ENCODE results near the gene ZNF513. TPM values are rescaled to one million over a fixed set of nuclear protein-coding genes. Genes with fewer than 3 reads are reported as not detected.

ZNF513 gene
- total RNA-seq, 1 experiment from 2014 or later: 19.2 TPM

DNA sequence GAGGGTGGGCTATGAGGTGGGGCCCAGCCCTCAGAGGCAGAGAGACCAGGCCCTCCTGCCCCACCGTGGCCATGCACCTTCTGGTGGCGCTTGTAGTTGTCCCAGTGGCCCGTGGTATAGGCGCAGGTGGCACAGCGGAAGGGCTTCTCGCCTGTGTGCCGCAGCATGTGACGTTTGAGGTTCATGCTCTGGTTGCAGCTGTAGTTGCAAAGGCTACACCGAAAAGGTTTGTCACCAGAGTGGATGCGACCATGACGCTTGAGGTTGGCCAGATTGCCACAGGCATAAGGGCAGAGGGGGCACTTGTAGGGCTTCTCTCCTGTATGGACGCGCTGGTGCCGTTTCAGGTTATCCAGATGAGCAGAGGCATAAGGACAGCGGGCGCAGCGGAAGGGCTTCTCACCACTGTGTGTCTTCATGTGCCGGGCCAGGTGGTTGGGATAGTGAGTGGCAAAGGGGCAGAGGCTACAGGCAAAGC, 2.9 kb downstream of the ZNF513 start:
- Mint-ChIP-seq H3K4me1 (ENCODE audit: low read depth, unreplicated experiment) (peaks cover 16% of the 10 kb centered on the region), H3K27ac (ENCODE audit: unreplicated experiment) (peak overlapping the region; percentile 74), H3K36me3 (ENCODE audit: insufficient read depth, unreplicated experiment) (peaks cover 97% of the 10 kb centered on the region), H3K27me3 (ENCODE audit: insufficient read depth, unreplicated experiment) (no peaks in the 10 kb centered on the region), H3K9me3 (ENCODE audit: unreplicated experiment) (no peaks in the 10 kb centered on the region), H3K4me3 (ENCODE audit: unreplicated experiment) (peak overlapping the region; percentile 53)
- TF ChIP-seq, protein P1, sequence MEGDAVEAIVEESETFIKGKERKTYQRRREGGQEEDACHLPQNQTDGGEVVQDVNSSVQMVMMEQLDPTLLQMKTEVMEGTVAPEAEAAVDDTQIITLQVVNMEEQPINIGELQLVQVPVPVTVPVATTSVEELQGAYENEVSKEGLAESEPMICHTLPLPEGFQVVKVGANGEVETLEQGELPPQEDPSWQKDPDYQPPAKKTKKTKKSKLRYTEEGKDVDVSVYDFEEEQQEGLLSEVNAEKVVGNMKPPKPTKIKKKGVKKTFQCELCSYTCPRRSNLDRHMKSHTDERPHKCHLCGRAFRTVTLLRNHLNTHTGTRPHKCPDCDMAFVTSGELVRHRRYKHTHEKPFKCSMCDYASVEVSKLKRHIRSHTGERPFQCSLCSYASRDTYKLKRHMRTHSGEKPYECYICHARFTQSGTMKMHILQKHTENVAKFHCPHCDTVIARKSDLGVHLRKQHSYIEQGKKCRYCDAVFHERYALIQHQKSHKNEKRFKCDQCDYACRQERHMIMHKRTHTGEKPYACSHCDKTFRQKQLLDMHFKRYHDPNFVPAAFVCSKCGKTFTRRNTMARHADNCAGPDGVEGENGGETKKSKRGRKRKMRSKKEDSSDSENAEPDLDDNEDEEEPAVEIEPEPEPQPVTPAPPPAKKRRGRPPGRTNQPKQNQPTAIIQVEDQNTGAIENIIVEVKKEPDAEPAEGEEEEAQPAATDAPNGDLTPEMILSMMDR (IDR thresholded peaks at IDR 0.05; ENCODE audit: insufficient read depth in 1 of 2, low read depth in 1 of 2, low read length in 1 of 2, severe bottlenecking in 1 of 2, unreplicated experiment in 1 of 2): no peak
- Histone ChIP-seq H3K27me3 (replicated peaks; ENCODE audit: control insufficient read depth, insufficient read depth, low read length) (no peaks in the 10 kb centered on the region), H3K4me3 (ENCODE audit: low read depth, low read length) (no peak overlapping the region), H3K9me3 (no peaks in the 10 kb centered on the region), H3K36me3 (ENCODE audit: control insufficient read depth, insufficient read depth, low read length) (peaks cover 11% of the 10 kb centered on the region), H3K4me1 (peaks cover 20% of the 10 kb centered on the region)
- no TSS peak for BruUV-seq (replicated peaks)
- no peak for DNase-seq
- POLR2A ChIA-PET: no interaction called here
- intact Hi-C loops (cut with micrococcal nuclease; ENCODE audit: unreplicated experiment): no loop called here
- CTCF ChIA-PET: no interaction called here

DNA sequence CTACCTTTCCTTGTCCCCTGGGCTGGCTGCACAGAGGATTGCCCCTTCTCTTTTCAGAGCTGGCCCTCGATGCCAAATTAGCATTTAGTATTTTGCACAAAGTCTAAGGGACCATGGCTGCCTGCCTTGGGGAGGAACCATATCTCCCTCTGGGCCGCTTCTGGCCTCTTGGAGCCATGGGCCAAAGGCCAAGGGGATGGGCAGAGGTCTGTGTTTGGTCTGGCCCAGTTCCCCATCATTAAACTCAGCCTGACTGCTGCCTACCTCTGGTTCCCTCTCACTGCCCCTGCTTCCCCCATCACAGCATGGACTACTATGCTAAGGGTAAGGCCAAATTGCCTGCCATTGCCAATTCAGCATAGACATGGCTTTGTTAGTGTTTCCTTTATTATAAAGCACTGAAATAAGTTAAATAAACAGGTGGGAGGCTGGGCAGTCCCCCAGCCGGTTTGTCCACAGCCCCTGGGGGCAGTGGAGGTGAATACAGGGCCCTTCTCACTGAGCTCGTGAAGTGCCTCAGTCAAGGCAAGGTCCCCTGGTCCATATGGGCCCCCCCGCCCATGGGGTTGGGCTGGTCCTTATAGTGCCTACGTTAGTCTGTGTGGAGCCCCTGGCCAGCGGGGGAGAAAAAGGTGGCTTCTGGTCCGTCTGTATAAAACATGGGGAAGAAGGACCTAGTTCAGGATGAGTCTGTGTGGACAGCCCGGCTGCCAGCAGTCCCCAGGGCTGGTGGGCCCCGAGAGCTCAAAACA, 3.5 kb downstream of the ZNF513 start:
- ChIA-PET CTCF (no interaction called here), POLR2A (no interaction called here)
- Mint-ChIP-seq H3K36me3 (ENCODE audit: insufficient read depth, unreplicated experiment) (peaks cover 98% of the 10 kb centered on the region), H3K27me3 (ENCODE audit: insufficient read depth, unreplicated experiment) (no peaks in the 10 kb centered on the region), H3K4me3 (ENCODE audit: unreplicated experiment) (peak overlapping the region; percentile 53), H3K27ac (ENCODE audit: unreplicated experiment) (peak overlapping the region; percentile 74), H3K4me1 (ENCODE audit: low read depth, unreplicated experiment) (peaks cover 20% of the 10 kb centered on the region), H3K9me3 (ENCODE audit: unreplicated experiment) (no peaks in the 10 kb centered on the region)
- no TSS peak for BruUV-seq (replicated peaks)
- Histone ChIP-seq H3K9me3 (no peaks in the 10 kb centered on the region), H3K27me3 (replicated peaks; ENCODE audit: control insufficient read depth, insufficient read depth, low read length) (no peaks in the 10 kb centered on the region), H3K4me3 (ENCODE audit: low read depth, low read length) (no peak overlapping the region), H3K36me3 (ENCODE audit: control insufficient read depth, insufficient read depth, low read length) (peaks cover 11% of the 10 kb centered on the region), H3K4me1 (peaks cover 26% of the 10 kb centered on the region)
- DNase-seq: no peak
- TF ChIP-seq, protein P1 (IDR thresholded peaks at IDR 0.05; ENCODE audit: insufficient read depth in 1 of 2, low read depth in 1 of 2, low read length in 1 of 2, severe bottlenecking in 1 of 2, unreplicated experiment in 1 of 2): no peak
- intact Hi-C loops (cut with micrococcal nuclease; ENCODE audit: unreplicated experiment): no loop called here

DNA sequence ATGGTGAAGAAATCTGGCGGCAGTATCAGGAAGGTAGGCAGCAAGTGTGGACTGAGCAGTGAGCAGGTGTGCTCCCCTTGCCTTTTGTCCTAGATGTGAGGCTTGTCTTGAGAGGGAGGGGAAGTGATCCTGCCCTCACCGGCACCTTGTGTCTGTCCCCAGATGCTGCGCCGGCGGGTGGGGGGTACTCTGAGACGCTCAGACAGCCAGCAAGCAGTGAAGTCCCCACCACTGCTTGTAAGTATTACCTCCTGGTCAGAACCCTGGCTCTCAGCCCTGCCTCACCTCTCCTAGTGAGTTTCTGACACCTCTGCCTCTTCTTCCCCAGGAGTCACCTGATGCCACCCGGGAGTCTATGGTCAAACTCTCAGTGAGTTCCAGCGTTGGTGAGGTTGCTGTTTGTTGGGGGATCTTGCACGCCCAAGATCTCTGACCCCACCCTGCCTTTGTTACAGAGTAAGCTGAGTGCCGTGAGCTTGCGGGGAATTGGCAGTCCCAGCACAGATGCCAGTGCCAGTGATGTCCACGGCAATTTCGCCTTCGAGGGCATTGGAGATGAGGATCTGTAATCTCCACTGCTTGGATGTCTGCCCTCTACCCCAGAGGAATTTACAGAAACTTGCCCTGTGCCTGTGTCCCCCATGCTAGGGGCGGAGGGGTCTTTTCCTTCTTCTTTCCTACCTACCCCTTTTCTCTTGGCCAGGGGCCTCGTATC, 4.2 kb downstream of the ZNF513 start:
- Mint-ChIP-seq H3K9me3 (ENCODE audit: unreplicated experiment) (no peaks in the 10 kb centered on the region), H3K36me3 (ENCODE audit: insufficient read depth, unreplicated experiment) (peaks cover 96% of the 10 kb centered on the region), H3K4me1 (ENCODE audit: low read depth, unreplicated experiment) (peaks cover 25% of the 10 kb centered on the region), H3K4me3 (ENCODE audit: unreplicated experiment) (no peak overlapping the region), H3K27me3 (ENCODE audit: insufficient read depth, unreplicated experiment) (no peaks in the 10 kb centered on the region), H3K27ac (ENCODE audit: unreplicated experiment) (peak overlapping the region; percentile 74)
- CTCF ChIA-PET: no interaction called here
- BruUV-seq (replicated peaks): no TSS peak
- no peaks in the 10 kb centered on the region for H3K9me3 ChIP-seq
- no peak for DNase-seq
- H3K36me3 ChIP-seq (ENCODE audit: control insufficient read depth, insufficient read depth, low read length): peaks cover 11% of the 10 kb centered on the region
- H3K4me1 ChIP-seq: peaks cover 28% of the 10 kb centered on the region
- TF ChIP-seq, protein P1 (IDR thresholded peaks at IDR 0.05; ENCODE audit: insufficient read depth in 1 of 2, low read depth in 1 of 2, low read length in 1 of 2, severe bottlenecking in 1 of 2, unreplicated experiment in 1 of 2): no peak
- H3K27me3 ChIP-seq (replicated peaks; ENCODE audit: control insufficient read depth, insufficient read depth, low read length): no peaks in the 10 kb centered on the region
- no peak overlapping the region for H3K4me3 ChIP-seq (ENCODE audit: low read depth, low read length)
- POLR2A ChIA-PET: no interaction called here
- intact Hi-C loops (cut with micrococcal nuclease; ENCODE audit: unreplicated experiment): no loop called here

All from Caco-2 (cell line).